Prostate gland (tissue), 2 donors: ENCODE results near the gene SH3GLB1.
"Not testable (repeated sequence)": the region's sequence is repeated elsewhere in the genome, so short reads cannot be mapped to it uniquely, and the experiment has no call there.

Source experiments
- CTCF ChIP-seq, 4 experiments: fragments of 200-600 bp in 2 of 4; fragments of 450-650 bp in 2 of 4; sonication (generic) in 2 of 4; IDR thresholded peaks; 1 replicate in 3 of 4; 2 replicates in 1 of 4; pipeline ENCODE4 v1.5.1; 2016 to 2019; ENCODE audit warnings: antibody characterized with exemption in 4 of 4, mild to moderate bottlenecking in 2 of 4, moderate library complexity in 2 of 4
- POLR2A ChIP-seq: fragments of 450-650 bp; IDR thresholded peaks from one replicate; pipeline ENCODE4 v1.6.1; 2016; ENCODE audit warnings: antibody characterized with exemption, mild to moderate bottlenecking
- POLR2AphosphoS5 ChIP-seq: sonication (generic); formaldehyde crosslinking; IDR thresholded peaks from one replicate; pipeline ENCODE4 v1.6.1; 2017; ENCODE audit warnings: antibody characterized with exemption

GRCh38 chr1:86658381-86658780 lies 46.0 kb upstream of the SH3GLB1 start:
- not testable (repeated sequence) for TF ChIP-seq CTCF (IDR thresholded peaks at IDR 0.05); POLR2AphosphoS5; POLR2A
